SU-DHL-6 (cell line): Measurements from ENCODE around the gene VWA7.

ENCODE experiments used
- EZH2phosphoT487 ChIP-seq: fragments of 200-600 bp; sonication (generic), shearing (Covaris generic); conservative IDR thresholded peaks from 2 replicates; pipeline ENCODE4 v1.6.1; 2018; ENCODE audit warnings: mild to moderate bottlenecking, antibody characterized with exemption, low read length, moderate library complexity, mixed read lengths
- TF ChIP-seq, protein P1 (sequence below): fragments of 200-600 bp; sonication (generic); IDR thresholded peaks from one replicate; pipeline ENCODE4 v1.5.1; 2017; ENCODE audit warnings: antibody characterized with exemption, mild to moderate bottlenecking, low read length, moderate library complexity; ENCODE audit not compliant: insufficient read depth, poor library complexity, severe bottlenecking

DNA sequence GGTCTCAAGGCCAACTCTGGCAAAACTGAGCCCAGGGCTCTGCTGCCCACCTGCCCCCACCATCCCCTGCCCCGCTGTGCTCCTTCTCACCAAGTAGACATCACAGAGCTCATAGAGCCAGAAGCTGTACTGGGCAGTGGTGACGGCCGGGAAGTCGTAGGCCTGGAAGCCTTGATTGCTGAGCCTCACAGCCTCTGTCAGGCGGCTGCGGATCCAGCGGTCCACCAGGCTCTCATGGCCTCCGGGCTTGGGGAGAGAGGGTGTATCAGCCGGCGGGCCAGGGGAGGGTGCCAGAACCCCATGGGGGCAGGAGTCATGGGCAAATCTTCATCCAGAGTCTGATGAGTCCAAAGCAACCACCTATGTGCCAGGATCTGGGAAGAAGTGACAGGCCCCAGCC is 2.8 kb upstream of the VWA7 start:
- TF ChIP-seq, protein P1, sequence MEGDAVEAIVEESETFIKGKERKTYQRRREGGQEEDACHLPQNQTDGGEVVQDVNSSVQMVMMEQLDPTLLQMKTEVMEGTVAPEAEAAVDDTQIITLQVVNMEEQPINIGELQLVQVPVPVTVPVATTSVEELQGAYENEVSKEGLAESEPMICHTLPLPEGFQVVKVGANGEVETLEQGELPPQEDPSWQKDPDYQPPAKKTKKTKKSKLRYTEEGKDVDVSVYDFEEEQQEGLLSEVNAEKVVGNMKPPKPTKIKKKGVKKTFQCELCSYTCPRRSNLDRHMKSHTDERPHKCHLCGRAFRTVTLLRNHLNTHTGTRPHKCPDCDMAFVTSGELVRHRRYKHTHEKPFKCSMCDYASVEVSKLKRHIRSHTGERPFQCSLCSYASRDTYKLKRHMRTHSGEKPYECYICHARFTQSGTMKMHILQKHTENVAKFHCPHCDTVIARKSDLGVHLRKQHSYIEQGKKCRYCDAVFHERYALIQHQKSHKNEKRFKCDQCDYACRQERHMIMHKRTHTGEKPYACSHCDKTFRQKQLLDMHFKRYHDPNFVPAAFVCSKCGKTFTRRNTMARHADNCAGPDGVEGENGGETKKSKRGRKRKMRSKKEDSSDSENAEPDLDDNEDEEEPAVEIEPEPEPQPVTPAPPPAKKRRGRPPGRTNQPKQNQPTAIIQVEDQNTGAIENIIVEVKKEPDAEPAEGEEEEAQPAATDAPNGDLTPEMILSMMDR, result no peak
- TF ChIP-seq EZH2phosphoT487, result no peak
